IPS-NIHi11 (cell line): Measurements from ENCODE around the gene MED15.

Experiments used
- DNase-seq: peaks from one replicate; pipeline ENCODE4 v3.0.0; 2012; ENCODE audit warnings: mixed read lengths, low spot score

The MED15 gene

DNA sequence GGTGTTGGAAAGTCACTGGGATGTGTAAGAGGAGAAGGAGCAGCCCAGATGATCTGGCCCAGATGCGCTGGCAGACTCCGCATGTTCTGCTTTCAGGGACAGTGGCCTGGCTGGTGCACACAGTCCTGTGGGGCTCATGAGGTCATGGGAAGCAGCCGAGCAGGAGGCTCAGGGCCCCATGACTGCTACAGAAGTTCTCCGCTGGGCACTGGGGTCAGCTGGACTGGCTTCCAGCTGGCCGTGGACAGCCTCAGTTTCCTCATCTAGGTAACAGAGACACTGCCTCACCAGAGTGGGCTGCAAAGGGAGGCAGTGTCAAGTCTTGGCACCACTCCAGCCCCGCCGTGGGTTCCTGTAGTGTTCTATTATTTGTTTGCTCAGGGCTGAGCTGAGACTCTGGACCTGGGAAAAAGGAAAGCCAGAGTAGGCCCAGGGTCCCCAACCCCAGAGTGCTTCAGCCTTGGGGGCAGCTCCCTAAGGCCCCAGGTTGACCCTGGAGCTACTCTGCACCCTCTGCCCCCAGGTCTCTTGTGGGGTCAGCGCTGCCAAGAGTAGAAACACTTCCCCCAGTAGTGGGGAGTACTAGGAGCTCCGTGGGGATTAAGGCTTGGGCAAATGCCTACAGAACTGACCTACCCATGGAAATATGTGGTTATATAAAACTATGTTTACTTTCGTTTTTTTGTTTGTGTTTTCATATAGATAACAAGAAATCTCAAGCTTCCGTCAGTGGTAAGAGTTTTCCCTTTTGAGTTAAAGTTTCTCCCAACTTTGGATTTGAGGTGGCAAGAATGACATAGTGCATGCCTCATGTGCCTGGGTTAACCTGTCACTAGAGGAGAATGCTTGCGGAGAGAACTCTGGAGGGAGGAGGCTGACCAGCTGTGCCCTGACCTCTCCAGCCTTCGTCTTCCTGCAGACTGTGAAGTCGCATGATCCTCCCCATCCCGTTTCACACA, 45.3 kb downstream of the MED15 start:
- DNase-seq, result peak; percentile 4

DNA sequence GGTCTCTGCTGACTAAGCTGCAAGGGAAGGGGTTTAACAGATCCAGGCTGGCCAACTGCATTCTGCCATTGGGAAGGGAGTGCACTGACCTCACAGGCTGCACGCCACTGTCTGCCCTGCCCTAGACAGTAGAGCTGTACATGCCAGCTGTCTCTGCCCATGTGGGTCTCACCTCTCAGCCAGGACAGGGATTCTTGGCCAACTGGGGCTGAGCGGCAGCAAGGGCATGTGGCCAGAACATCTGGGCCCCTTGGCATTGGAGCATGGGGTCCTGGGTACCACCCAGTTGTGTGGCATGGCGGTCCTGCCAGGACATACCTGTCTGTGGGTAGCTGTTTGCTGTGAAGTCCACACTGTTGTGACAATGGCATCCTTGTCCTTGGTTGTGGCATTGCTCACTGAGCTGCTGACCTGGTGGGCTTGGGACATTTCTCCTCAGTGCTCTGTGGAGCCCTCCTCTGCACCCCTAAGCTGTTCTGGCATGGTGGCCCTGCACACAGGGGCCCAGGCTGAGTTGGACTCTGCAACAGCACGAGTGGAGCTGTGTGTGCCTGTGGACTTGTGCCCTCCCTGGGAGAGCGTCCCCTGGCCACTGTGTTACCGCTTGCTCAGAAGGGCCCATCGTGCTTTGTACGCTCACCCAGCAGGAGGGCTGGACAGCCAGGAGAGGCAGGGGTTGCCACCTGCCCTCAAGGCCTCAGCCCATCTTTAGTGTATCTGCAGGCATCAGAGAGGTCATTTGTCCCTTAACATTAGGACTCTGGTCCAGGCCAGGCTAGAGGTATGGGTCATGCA, 46.7 kb downstream of the MED15 start:
- peak; percentile 2 for DNase-seq

DNA sequence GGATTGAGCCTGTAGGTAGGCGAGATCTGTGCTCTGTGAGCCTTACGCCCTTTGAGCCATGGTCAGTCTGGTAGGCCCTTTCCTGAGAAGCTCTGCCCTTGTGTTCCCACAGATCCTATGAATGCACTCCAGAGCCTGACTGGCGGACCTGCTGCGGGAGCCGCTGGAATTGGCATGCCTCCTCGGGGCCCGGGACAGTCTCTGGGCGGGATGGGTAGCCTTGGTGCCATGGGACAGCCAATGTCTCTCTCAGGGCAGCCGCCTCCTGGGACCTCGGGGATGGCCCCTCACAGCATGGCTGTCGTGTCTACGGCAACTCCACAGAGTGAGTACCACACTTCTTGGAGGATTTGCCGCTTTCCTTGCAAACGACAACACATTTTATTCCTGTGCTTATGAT, 47.4 kb downstream of the MED15 start:
- peak; percentile 4 for DNase-seq

DNA sequence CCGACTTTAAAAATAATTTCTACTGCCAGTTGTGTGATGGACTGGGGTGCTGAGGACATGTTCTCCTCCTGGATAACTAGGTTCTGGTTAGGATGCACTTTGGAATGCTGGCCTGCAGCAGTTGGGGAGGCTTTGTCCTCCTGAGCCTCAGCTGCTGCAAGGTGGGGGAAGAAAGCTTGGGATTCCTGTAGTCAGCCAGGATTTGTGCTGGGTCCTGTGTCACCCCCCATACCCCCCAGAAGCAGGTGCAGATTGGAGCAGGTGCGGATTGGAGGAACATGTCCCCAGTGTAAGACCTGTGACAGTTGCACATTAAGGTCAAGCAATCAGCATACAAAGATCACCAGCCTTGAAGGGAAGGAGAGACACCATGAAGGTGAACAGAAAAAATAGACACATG, 51.1 kb downstream of the MED15 start:
- DNase-seq, result no peak

DNA sequence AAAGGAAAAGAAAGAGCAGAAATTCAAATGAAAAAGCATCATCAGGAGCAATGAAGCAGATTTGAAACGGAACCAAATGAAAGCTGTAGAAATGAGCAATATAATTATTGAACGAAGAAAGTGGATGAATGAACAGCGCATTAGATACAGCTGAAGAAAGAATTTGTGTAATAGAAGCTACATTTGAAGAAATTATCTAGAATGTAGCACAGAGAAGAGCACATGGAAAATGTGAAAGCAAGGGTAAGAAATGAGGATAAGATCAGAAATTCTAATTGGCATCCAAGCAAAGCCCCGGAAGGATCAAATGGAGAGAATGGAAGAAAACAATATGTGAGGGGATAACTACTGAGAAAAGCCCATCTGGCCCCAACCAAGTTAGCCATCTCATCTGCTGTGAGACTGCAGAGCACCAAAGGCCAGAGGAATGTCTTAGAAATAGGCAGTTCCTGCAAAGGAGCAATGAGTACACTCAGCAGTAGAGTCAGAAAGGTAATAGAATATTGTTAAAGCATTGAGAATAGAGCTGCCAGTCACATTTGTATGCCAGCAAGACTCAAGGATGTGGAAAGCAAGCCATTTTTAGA, 51.9 kb downstream of the MED15 start:
- no peak for DNase-seq

DNA sequence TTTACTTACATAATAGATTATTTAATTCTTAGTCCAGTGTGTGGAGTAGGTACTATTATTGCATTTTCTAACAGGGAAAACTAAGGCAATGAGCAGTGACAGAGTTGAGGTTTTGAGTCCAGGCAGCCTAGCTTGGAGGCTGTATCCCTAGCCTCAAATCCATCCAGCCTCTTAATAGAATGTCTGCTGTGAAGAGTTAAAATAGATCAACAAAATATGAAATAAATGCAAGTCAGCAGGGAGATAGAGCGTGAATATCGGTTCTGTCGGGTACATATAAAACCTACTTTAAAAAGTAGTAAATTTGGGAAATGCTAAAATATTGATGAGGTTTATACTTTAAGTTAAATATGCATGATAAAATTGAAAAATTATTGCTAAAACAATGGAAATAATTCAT, 53.3 kb downstream of the MED15 start:
- DNase-seq, result no peak

DNA sequence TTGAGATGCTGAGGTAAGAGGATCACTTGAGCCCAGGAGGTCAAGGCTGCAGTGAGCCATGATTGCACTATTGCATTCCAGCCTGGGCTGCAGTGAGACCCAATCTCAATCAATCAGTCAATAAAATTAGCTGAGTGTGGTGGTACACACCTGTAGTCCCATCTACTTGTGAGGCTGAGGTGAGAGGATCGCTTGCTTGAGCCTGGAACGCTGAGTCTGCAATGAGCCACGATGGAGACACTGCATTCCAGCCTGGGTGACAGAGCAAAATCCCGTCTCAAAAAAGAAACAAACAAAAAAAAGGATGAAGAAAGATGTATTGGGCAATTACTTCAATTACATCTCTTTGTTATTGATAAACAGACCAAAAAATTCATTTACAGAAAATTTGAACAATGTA, 54.5 kb downstream of the MED15 start:
- no peak for DNase-seq

DNA sequence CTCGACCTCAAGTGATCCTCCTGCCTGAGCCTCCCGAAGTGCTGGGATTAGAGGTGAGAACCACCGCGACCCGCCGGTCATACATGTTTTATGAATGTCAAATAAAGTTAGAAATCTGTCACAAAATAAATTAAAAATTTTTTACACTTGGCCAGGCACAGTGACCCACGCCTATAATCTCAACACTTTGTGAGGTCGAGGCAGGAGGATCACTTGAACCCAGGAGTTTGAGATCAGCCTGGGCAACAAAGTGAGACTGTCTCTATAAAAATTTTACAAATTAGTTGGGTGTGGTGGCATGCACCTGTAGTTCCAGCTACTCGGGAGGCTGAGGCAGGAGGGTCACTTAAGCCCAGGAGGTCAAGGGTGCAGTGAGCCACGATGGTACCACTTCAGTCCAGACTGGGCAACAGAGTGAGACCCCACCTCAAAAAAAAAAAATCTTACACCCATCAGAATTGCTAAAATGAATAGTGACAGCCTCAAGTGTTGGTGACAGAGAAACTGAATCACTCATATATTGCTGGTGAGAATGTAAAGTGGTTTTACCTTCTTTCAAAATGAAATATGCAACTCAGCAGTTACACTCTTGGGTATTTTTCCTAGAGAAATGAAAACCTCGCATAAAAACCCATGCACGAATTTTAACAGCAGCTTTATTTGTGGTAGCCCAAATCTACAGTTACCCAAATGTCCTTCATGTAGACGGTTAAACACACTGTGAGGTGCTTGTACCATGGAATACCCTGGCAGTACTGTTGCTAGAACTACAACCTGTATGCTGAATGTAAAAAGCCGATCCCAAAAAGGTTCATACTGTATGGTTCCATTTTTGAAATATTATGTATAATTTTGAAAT, 55.4 kb downstream of the MED15 start:
- DNase-seq, result no peak

DNA sequence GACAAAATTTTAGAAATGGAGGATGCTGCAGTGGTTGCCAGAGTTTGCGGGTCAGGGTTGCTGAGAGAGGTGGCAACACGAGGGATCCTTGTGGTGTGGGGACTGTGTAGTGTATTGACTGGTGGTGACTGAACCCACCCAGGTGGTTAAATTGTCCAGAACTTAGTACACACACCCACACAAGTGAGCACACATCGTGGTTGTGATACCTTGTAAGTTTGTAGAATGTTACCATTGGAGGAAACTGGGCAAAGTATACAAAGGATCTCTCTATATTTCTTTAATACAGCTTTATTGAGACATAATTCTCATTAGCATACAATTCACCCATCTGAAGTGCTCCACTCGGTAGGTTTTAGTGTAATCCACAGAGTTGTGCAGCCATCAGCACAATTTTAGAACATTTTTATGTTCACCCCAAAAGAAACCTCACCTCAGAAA, 56.1 kb downstream of the MED15 start:
- DNase-seq, result no peak

DNA sequence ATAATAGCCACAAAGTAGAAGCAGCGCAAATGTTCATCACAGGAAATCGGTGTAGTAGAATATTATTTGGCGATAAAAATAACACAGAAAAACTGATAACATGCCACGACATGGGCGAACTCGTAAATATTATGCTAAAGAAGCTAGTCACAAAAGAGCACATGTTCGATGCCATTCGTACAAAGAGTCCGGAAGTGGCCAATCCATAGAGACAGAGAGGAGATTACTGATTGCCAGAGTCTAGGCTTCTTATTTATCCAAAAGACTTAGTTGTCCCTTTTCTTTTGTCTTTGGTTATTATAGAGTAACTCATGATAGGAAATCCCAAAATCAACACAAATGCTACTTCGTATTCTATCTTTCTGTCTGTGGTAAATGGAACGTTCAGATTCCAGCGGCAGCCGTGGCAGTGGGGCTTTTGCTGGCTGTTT, 56.5 kb downstream of the MED15 start:
- DNase-seq, result no peak

DNA sequence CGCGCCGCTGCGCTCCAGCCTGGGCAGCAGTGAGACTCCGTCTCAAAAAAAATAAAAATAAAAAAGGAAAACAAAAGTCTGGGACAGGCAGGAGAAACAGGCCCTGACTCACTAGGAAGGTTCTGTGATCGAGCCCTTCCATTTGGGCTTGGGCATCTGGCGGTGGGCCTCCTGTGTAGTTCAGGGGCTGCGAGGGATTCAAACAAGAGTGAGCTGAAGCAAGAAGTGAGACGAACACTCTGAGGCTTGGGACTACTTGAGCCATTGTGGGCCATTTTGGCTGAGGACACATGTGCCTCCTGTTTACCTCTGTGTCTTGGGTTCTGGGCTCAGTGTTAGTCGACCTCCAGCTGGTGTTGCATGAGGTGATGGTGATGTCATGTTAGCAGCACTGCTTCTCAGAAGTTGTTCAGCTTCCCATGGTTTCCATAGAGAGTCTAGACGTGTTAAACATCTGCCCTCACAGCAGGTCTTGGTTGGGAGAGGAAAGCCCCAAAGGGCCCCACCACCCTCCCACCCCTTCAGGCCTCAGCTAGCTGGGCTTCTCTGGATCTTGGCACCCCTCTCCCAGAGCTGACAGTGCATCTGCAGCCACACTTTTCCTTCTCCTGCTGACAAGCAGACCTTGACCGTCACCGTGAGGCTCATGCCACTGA, 57.8 kb downstream of the MED15 start:
- no peak for DNase-seq

DNA sequence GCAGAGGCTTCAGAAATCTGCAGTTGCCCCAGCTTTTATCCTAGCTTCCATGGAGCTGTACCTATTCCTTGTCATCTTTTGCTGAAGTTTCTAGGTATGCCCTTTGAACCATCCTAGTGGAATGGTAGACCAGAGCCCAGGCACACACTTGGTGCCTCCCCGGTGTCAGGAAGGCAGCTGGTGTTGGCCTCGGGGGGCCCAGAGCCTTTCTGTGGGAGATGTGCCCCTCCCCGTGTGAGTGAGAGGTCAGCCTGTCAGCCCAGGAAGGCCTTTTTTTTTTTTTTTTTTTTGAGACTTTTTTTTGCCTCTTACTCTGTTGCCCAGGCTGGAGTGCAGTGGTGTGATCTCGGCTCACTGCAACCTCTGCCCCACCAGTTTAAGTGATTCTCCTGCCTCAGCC, 58.4 kb downstream of the MED15 start:
- DNase-seq, result no peak

DNA sequence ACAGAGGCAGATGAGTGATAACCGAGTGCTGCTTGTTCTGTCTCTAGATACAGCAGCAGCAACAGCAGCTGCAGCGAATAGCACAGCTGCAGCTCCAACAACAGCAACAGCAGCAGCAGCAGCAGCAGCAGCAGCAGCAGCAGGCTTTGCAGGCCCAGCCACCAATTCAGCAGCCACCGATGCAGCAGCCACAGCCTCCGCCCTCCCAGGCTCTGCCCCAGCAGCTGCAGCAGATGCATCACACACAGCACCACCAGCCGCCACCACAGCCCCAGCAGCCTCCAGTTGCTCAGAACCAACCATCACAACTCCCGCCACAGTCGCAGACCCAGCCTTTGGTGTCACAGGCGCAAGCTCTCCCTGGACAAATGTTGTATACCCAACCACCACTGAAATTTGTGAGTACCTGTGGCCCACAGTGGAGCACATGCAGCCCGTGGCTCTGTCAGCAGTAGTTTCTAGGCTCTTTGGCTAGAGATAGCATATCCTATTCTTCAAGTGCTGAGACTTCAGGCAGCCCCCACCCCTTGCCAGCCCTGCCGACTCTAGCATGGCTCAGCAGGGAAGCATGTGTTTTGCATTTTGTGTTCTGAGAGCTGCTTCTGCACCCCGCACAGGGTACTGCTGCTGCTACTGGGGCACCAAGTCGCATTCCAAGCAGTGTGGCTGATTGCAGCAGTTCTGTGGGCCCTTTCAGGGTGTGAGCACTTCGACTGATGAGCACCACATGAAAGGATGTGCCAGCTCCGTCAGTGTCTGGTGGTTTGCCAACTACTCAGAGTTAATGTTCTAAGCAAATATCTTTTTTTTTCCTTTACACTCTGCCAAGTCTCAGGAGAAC, 59.2 kb downstream of the MED15 start:
- DNase-seq, result no peak

DNA sequence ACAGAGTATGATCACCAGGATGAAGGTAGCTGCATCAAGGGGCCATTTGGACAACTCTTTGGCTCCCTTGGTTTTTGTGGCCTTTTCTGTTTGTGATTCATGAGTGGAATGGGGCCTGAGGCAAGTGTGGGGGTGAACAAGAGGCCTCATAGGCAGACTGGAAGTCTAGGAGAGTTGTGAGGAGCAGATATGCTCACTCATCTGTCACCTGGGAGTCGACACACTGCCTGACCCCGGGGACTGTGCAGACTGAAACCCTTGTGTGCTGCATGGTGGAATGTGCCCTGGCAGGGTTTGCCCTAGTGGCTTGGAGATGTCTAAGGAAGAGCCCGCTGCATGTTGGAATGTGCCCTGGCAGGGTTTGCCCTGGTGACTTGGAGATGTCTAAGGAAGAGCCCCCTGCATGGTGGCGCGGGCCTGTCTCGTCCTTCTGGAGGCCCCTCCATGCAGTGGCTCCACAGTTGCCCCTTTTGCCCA, 60.0 kb downstream of the MED15 start:
- DNase-seq, result no peak

DNA sequence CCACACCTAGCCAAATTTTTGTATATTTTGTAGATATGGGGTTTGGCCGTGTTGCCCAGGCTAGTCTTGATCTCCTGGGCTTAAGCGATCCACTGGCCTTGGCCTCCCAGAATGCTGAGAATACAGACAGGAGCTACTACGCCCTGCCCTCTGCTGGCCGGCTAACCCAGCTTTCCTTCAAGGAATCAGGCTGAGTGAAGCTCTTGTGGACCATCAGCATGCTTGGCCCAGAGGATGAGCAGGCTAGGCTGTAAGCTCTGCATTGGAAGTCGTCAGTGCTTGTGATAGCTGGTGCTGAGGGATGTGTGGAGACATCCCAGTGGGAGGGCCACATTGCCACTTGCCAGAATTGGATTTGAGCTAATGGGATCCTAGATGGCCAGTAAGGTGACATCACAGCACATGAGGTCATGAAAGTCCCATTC, 60.6 kb downstream of the MED15 start:
- peak; percentile 47 for DNase-seq

DNA sequence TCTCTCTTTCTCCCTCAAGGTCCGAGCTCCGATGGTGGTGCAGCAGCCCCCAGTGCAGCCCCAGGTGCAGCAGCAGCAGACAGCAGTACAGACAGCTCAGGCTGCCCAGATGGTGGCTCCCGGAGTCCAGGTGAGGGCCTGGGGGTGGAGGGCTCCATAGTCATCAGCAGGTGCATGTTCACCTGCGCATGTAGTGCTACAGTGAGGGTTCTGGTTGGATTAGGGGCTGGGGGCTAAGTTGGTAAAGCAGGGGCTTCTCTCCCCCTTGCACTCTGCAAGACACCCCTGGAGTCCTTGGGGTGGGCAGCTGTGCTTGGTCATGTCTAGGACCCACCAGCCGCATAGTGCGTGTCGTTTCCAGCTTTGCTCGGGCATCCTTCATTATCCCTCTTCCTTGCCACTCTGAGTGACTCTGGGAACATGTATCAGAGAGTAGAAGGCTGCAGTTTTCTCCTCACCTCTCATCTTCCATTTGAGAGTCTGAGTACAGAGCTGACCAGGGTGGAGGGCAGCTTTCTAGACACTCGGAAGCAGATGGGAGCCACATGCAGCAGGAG, 61.2 kb downstream of the MED15 start:
- no peak for DNase-seq

DNA sequence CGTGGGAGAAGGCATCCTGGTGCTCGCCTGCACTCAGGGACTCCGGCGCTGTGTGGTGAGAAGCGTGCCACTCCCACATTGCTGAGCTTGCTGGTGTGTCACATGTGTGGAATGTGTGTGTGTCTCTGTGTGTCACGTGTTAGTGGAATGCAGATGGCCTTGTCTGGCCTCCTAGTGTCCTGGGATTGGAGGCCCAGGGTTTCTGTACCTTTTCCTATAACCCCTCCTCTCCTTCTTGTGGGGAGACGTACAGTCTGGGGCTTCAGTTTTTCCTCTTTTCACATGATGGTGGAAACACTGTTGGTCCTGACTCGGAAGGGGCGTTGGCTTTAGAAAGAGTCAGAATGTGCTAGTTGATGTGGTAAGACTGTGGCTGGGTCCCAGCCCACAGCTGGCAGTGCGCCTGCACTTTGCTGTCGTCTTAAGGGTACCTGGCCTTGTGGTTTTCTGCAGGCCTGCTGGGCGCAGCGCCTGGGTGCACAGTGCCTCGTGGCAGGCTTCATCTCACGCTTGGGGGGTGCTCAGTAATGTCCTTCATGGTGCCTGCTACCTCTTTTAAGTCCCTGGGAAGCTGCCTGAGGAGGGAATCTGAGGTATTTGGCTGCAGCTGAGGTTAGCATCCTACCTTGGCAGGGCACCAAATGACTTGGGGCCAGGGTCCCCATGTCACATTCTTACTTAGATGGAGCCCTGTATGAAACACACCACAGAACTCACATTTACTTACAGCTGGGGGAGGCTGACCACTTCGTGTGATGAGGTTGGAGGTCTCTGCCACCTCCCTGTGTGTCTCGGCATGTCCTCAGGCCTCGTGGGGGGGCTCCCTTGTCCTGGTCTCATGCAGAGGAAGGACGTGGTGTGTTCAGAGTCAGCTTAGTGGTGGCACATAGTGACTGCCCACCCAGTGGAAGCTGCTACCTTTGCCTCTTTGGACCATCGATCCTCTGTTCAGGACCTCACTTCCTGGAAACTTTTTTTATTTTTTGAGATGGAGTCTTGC, 61.9 kb downstream of the MED15 start:
- peak; percentile 57 for DNase-seq

DNA sequence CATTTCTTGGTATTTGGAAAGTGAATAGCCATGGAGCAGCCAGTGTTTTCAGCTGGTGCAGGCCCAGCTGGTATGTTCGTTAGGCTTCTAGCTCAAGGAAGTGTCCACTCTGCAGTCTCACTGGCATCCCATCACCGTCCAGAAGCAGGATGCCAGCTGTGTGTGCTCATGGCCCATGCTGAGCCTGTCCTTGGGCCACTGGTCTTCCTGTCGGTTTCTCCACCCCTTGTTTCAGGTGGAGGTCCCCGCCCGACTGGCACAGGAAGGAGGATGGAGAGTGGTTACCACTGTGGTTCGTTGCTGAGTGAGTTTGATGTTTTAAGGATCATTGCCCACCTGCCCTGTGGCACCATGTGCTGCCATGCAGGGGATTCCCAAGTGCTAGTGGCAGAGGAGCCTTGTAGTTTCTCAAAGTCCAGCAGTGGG, 63.7 kb downstream of the MED15 start:
- DNase-seq, result no peak
